GM19463 (cell line): ENCODE measurements around the gene KRTAP4-2.
"Not testable (repeated sequence)": the region's sequence is repeated elsewhere in the genome, so short reads cannot be mapped to it uniquely, and the experiment has no call there.

Experiments used
- ATAC-seq: cut with Tn5 transposase; IDR thresholded peaks from one replicate; pipeline ENCODE4 v1.9.1; 2021; ENCODE audit warnings: mild to moderate bottlenecking, moderate library complexity; ENCODE audit not compliant: unreplicated experiment

The KRTAP4-2 gene

DNA sequence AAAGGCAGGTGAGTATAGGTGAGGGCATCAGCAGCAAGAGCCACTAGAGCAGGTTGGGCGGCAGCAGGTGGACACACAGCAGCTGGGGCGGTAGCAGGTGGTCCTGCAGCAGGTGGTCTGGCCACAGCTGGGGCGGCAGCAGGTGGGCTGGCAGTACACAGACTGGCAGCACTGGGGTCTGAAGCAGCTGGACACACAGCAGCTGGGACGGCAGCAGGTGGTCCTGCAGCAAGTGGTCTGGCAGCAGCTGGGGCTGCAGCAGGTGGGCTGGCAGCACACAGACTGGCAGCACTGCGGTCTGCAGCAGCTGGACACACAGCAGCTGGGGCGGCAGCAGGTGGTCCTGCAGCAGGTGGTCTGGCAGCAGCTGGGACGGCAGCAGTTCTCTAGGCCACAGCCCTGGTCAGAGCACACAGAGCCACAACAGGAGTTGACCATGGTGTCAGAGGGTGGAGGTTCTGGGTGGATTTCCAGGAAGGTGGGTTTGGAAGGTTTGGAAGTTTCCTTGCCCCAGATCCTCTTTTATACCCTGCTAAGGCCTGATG is at the start of gene KRTAP4-2:
Gene KRTAP4-2, minus strand, starts transcription at position 495 of the 545 bp plus-strand sequence. Its CDS starts 57 bp downstream, at position 438.
- ATAC-seq, result no peak

DNA sequence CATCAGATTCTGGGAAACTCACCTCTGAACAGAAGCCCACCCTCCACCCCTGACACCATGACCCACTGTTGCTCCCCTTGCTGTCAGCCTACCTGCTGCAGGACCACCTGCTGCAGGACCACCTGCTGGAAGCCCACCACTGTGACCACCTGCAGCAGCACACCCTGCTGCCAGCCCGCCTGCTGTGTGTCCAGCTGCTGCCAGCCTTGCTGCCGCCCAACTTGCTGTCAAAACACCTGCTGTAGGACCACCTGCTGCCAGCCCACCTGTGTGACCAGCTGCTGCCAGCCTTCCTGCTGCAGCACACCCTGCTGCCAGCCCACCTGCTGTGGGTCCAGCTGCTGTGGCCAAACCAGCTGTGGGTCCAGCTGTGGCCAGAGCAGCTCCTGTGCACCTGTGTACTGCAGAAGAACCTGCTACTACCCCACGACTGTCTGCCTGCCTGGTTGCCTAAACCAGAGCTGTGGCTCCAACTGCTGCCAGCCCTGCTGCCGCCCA is 48.6 kb upstream of the KRTAP4-2 start, which contains the start of gene KRTAP9-2:
Gene KRTAP9-2, plus strand, starts transcription at position 51 of the 498 bp plus-strand sequence. Its CDS starts 7 bp downstream, at position 58.
- ATAC-seq, result not testable (repeated sequence)

DNA sequence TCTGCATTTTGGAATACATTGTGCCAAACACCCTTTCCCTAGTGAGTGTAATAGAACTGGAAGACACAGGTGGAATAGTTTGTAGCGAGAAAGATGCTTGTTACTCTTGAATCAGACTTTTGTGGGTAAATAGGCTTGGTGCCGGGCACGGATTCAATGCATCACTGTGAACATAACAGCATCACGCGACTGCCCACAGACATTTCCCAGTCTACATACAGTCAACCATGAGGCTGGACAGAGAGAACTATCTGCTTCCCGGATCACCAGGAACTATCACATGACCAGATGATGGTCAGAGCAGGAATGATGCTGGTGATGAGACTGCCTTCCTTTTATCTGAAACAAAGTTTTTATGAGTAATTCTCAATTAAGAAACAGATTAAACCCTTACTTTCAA is 48.0 kb upstream of the KRTAP4-2 start:
- no peak for ATAC-seq

DNA sequence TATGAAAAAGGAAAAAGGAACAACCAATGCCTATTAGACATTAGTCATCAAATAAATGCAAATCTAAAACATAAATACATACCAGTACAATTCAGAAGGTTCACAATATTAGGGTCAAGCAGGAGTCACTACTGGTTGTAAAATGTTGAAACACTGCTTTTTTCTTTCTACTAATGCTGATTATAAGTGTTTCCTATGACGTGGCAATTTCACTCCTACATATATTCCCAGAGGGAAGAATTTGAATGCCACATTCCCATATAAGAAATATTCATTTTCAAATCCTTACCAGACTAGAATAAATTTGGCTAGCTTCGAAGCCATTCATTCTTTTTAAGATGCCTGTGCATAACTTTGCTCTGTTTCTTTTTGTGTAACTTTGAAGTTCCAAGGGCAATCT is 45.8 kb upstream of the KRTAP4-2 start:
- ATAC-seq, result no peak

DNA sequence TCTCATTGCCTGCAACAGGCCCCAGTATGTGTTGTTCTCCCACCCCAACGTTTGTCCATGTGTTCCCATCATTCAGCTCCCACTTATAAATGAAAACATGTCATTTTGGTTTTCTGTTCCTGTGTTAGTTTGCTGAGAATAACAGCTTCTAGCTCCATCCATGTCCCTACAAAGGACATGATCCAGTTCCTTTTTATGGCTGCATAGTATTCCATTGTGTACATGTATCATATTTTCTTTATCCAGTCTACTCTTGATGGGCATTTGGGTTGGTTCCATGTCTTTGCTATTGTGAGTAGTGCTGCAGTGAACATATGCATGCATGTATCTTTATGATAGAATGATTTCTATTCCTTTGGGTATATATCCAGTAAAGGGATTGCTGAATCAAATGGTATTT is 37.7 kb upstream of the KRTAP4-2 start:
- ATAC-seq, result no peak

GRCh38 chr17:41212524-41213169 is 34.6 kb upstream of the KRTAP4-2 start:
- ATAC-seq, result no peak

DNA sequence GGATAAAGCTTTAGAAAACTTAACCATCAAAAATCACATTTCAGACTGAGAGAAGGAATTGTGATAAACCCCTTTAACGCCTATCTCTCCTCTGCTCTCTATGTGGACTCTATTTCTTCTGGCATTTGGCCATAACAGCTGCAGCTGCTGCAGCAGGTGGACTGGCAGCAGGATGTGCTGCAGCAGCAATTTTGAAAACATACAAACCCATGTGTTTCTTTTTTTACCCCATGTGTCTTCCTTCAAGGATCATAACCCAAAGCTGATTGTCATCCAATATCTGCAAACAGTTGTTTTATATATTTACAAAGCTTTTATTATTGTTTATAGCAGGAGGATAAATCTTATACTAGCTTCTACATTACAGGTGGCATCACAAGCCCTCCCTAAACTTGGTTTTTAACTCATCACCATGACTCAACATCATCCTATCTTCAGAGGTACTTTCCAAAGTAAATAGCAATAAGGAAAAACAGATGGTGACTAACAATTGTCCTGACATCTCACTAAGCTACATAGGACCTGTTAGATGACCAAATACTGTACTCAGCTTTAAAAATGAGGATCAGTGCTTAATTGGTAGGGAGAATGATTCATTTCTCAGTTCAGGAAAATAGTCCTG is 33.9 kb upstream of the KRTAP4-2 start:
- ATAC-seq, result no peak

- ATAC-seq, result no peak
Measured at GRCh38 chr17:41199421-41200078, 21.5 kb upstream of the KRTAP4-2 start.

DNA sequence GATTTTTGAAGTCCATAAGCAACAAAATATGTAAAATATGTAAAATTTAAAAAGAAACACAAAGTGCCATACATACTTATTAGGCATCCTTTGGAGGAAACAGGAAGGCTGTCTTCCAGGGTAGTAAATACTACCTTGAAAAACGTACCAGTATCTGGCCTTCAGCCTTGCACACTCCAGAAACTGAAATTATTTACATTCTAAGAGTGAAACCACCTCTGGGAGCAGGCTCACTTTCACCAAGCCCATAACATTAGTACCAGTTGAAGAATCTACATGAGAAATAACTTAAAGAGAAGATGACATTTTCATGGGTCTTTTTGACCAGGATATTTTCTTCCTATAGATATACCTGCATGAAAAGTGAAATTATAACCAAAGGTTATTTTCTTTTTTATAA is 18.0 kb upstream of the KRTAP4-2 start:
- no peak for ATAC-seq

DNA sequence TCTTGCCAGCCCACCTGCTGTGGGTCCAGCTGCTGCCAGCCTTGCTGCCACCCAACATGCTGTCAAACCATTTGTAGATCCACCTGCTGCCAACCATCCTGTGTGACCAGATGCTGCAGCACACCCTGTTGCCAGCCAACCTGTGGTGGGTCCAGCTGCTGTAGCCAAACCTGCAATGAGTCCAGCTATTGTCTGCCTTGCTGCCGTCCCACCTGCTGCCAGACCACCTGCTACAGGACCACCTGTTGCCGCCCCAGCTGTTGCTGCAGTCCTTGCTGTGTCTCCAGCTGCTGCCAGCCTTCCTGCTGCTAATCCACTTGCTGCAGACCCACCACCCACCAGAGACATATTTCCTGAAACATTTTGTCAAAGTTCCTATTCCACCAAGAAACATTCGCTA is 12.3 kb upstream of the KRTAP4-2 start:
- ATAC-seq, result no peak

- ATAC-seq, result not testable (repeated sequence)
Measured at GRCh38 chr17:41189837-41190318, 11.9 kb upstream of the KRTAP4-2 start, which contains the start of gene KRTAP9-1. TSS of gene KRTAP9-1 (plus strand) at chr17:41189887. CDS start at chr17:41189887, 0 bp downstream.

DNA sequence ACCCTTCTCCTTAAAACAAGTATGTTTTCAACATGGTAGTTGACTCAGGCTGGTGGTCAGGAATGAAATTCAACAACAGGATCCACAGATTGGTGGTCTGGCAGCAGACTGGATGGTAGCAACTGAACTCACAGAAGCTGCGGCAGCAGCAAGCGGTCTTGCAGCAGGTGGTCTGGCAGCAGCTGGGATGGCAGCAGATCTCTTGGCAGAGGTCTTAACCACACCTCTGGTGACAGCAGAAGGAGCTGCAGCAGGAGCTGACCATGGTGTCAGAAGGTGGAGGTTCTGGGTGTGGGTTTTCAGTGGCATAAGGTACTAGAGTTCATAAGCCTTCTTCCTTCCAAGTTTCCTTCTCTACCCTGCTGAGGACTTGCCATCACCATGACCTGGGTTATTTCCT is 8.9 kb upstream of the KRTAP4-2 start:
- ATAC-seq, result no peak

GRCh38 chr17:41185001-41185400 is 7.0 kb upstream of the KRTAP4-2 start:
- no peak for ATAC-seq

- no peak for ATAC-seq
Measured at GRCh38 chr17:41184480-41184961, 6.5 kb upstream of the KRTAP4-2 start, which contains the start of gene KRTAP4-1. TSS of gene KRTAP4-1 (minus strand) at chr17:41184911. CDS start at chr17:41184854, 57 bp downstream.

DNA sequence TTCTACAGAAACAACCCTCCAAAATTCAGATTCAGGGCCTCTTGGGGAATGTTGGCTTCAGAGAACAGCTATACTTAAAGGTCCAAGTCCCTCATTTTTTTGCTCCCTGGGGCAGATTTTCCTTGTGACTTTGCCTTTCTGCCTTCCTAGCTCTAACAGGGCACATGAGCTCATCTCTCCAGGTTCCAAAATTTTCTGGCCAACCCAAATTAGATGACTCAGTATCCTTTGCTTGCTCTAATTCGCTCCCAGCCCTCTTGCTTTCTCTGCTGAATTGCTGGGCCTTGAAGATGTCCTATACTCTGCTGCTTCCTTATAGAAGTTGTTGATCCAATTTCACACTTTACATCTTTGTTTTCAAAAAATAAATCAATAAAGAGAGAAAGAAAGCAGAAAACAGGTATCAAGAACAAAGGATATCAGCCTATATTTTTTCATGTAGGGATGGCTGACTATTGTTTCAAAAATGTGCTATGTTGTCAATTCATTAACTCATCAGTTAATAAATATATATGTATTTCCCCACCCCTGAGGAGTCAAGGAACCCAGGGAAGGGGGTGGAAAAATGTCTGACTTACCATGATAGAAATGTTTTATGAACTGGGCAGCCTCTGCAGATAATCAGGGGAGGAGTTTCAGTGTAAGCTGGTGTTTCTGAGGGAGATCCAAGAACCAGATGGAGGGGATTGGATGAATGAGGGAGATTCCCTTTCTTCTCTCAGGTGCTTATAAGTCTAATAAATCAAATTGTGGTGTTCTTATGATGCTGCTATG is 1.0 kb upstream of the KRTAP4-2 start:
- ATAC-seq, result no peak

DNA sequence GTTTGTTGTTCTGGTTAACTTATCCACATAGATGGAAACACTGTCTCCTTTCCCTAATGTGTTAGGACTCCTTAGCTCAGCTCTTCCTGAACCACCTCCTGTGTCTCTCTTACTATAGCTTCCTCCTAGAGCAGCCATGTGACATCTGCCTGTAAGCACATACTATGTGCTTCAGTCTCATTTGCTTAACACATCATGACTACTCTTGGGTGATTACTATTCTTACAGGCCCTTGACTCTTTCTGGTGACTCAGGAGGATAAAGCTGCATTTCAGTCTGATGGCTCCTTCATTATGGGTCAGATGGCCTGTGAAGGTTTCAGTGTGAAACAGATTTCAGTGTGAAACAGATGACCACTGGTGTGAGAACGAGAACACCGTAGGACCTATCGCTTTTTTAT is 320 bp upstream of the KRTAP4-2 start:
- ATAC-seq, result no peak

DNA sequence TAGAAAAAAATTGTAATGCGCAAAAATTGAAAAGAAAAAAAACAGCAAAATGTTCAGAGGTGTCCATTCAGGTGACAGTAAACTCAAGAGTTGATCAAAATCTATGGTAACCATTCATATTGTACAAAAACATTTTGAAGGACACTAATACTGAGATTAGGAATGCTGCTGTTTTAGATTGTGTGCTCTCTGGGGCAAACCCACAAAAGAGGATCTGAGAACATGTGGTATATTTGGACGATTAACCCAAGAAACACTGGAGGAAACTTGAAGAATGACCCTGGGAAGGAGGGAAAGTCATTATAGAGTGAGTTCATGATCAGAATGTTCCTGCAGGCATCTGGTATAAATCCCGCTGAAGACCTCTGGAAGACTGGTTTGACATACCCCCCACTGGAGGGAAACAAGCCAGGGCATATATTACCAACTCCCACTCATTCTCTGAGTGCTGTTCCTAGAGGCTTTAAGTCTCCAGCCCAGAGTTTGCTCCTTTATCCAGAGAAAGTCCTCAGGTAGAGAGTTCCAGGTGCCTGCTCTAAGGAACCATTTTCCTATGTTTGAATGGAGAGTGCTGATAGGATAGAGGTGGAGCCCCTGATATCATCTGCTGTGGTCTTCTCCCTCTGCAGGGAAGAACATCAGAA is 1.2 kb downstream of the KRTAP4-2 start:
- no peak for ATAC-seq

DNA sequence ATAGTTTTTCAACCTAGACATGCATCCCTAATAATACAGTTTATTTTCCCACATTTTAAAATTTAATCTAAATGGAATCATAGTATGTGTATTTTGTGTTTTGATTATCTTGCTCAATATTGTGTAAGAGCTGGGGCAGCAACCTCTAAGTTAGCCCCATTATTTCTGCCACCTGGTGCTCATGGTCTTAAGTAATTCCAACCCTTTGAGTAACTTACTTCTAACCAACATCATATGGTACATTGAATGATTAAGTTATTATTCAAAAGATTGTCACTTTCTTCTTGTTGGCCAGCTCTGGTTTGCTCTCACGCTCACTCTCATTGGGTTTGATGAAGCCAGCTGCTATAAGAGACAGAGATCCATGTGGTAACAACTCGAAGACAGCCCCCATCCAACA is 6.1 kb downstream of the KRTAP4-2 start:
- no peak for ATAC-seq

DNA sequence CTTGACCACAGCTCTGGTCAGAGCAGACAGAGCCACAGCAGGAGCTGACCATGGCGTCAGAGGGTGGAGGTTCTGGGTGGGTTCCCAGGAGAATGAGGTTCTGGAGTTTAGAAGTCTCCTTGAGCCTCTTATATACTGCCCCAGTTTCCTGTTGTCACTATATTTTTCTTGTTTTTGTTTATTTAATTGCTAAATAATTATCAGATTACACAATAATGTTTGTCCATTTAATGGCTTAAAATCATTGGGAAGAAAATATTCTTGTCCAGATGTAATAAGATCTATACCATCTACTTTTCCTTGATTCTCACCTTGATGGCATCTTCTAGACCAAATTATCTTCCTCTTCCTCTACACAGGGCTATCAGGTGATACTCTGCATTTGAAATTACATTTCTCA is 9.9 kb downstream of the KRTAP4-2 start, which contains the start of gene KRTAP4-3:
Gene KRTAP4-3, minus strand, starts transcription at position 101 of the 400 bp plus-strand sequence. Its CDS starts 49 bp downstream, at position 52.
- no peak for ATAC-seq

DNA sequence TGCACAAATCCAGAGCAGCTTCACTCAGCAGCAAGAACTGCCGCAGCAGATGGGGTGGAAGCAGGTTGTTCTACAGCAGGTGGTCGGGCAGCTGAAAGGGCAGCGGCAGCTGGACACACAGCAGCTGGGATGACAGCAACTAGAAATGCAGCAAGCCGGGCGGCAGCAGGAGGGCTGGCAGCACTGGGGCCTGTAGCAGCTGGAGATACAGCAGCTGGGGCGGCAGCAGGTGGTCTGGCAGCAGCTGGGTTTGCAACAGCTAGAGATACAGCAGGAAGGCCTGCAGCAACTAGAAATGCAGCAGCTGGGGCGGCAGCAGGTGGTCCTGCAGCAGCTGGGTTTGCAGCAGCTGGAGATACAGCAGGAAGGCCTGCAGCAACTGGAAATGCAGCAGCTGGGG is 10.5 kb downstream of the KRTAP4-2 start:
- no peak for ATAC-seq
